NCI-H2227 (cell line): ENCODE results near the gene SKAP1.
"Not testable (repeated sequence)": the region's sequence is repeated elsewhere in the genome, so short reads cannot be mapped to it uniquely, and the experiment has no call there.

Experiments used
- DNase-seq: peaks from one replicate; lab custom pipeline; 2025; ENCODE audit not compliant: unreplicated experiment; lab: John Stamatoyannopoulos, UW

Gene SKAP1

DNA sequence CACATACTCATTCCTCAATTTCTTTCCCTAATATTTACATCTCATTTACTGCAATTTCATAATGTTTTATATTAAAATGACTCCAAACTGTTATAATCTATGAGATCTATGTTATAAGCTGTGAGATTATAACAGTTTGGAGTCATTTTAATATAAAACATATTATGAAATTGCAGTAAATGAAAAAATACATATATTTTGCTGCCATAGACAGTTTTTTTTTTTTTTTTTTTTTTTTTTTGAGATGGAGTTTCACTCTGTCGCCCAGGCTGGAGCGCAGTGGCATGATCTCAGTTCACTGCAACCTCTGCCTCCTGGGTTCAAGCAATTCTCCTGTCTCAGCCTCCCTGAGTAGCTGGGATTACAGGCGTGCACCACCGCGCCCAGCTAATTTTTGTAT lies 180.0 kb downstream of the SKAP1 start:
- not testable (repeated sequence) for DNase-seq

GRCh38 chr17:48247603-48248002 lies 182.4 kb downstream of the SKAP1 start:
- no peak for DNase-seq

- DNase-seq, result no peak
These were observed 183.0 kb downstream of the SKAP1 start for GRCh38 chr17:48247038-48247437.

GRCh38 chr17:48246612-48247011 lies 183.4 kb downstream of the SKAP1 start:
- no peak for DNase-seq

GRCh38 chr17:48245465-48246033 lies 184.5 kb downstream of the SKAP1 start:
- DNase-seq, result not testable (repeated sequence)

GRCh38 chr17:48244814-48245213 lies 185.2 kb downstream of the SKAP1 start:
- no peak for DNase-seq

DNA sequence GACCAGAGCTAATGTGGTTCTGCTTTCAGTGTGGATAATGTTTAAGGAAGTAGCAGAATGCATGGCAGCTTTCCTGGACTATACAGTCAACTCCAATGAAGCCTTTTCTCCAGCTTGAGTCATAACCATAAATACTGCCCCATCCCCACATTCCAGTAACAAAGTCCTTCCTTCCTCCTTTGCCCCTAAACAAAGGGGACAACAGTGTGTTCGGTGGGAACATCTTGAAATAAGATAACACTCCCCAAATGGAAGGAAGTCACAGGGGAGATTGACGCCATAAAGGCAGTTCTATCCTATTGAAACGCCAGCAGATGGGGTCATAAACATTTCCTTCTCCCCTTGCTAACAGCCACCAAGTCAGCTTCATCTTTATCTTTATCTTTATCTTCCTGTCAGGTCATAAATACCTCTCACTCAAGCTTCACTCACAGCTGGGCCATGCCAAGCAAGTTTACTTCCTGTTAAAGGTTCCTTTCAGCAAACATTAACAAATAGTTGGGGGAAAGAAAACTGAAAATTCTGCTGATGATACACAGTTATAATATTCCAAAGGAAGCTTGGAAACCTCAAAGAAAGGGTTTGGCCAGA lies 185.8 kb downstream of the SKAP1 start:
- DNase-seq, result no peak

GRCh38 chr17:48241770-48242497 lies 188.1 kb downstream of the SKAP1 start:
- no peak for DNase-seq

- no peak for DNase-seq
These were observed 188.9 kb downstream of the SKAP1 start for GRCh38 chr17:48241131-48241591.

GRCh38 chr17:48240562-48241130 lies 189.4 kb downstream of the SKAP1 start:
- no peak for DNase-seq

DNA sequence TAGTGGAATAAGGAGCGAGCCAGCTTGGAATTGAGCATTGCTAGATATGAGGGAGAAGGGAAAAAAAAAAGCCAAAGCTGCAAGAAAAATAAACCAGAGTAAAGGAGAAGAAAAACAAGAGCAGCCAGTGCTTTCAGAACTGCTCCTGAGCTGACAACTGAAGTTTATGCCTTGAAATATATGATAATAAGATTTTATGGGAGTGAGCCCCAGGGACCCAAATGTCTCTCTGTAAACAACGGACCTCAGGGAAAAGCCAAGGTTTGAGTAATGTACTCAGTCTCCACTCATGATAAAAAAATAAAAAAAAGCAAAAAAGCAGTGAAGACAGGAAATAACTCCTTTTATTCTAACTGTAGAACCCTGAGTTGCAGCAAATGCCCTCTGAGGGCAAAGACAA lies 189.9 kb downstream of the SKAP1 start:
- no peak for DNase-seq

DNA sequence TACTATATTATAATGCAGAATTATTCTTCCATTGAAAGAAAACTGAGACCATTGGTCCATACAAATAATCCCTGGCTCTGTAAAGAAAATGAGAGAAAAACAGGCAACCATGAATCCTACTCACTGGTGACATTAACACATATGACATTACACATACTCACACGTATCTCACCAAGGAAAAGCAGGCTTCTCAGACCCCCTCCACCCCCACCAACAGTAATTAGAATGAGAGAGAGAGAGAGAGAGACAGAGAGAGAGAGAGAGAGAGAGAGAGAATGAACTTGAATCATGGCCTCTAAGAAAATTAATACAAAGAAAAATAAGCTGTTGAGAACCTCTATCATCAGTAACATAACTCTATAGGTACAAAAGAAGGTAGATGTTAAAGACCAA lies 190.4 kb downstream of the SKAP1 start:
- no peak for DNase-seq

GRCh38 chr17:48238933-48239602 lies 190.9 kb downstream of the SKAP1 start:
- no peak for DNase-seq

DNA sequence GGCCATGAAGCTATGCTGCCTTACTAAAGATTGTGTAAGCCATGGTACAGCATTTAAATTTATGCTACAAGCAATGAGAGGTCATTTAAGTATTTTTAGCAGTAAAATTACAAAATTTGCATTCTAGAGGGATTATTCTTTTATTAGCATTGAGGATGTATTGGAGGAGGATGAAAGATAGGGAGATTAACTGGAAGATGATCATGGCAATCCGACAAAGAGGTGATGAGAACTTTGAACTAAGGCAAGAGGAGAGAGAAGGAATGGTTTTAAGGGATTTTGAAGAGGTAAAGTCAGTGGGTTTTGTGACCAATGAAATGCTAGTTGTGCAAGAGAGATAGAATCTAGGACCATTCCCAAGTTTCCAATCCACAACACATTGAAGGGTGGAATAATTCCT lies 192.6 kb downstream of the SKAP1 start:
- no peak for DNase-seq

DNA sequence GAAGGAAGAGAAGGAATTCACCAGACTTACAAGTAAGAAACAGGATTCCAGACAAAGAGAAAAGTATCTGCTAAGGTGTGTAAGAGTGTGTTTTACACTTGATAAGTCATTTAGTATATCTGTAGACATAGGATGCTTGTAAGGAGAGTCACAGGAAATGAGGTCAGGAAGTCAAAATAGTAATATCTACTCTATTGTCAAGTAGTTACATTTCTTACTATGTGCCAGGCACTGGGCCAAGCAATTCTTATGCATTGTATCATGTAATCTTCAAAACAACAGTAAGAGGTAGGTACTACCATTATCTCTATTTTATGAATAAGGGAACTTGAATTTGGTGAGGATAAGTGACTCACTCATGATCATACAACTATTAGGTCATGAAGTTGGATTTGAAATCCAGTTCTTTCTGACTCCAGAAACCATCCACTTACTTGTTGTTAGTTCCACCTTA lies 193.3 kb downstream of the SKAP1 start:
- DNase-seq, result no peak

DNA sequence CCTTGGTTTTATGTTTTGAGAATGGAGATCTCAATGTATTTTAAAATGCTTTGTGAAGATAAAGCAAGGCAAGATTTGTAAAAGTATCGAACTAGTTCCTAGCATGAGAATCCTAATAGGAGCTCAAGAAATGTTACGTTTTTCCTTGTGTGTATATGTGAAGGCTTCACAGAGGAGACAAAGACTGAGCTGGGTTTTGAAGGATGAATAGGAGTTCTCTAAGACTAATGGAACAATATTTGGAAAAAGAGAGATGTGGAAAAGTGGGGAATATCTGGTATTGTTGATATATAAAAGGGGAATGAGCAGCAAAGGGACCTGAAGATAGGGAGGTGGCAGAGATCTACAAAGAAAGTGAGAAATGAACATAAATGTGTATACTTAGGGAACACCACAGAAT lies 195.1 kb downstream of the SKAP1 start:
- DNase-seq, result no peak

- no peak for DNase-seq
These were observed 197.7 kb downstream of the SKAP1 start for GRCh38 chr17:48231995-48232959.

DNA sequence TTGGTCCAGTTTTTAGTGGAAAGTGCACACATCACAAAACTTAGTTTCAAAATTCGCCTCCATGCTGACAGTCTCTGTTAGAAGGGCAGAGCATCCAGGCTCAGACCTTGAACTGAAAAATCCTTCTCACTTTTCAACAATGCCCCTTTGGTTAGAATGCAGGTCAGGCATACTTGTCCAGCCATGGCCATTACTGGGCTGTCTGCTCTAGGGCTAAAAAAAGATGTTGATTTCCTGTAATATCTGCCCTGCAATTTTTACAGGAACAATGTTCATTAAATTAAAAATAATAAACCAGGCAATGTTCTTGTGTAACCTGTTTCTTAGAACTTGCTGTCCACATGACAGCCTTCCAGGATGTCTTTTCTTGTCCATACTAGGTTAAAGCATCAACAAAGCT lies 200.1 kb downstream of the SKAP1 start:
- no peak for DNase-seq

- DNase-seq, result no peak
These were observed 201.3 kb downstream of the SKAP1 start for GRCh38 chr17:48228720-48229119.
